GM21447 (cell line): ENCODE results near the gene BCAP29.
"Not testable (repeated sequence)": the region's sequence is repeated elsewhere in the genome, so short reads cannot be mapped to it uniquely, and the experiment has no call there.

Experiments used
- ATAC-seq: cut with Tn5 transposase; IDR thresholded peaks from one replicate; pipeline ENCODE4 v1.9.1; 2021; ENCODE audit not compliant: unreplicated experiment

Gene BCAP29, protein sequence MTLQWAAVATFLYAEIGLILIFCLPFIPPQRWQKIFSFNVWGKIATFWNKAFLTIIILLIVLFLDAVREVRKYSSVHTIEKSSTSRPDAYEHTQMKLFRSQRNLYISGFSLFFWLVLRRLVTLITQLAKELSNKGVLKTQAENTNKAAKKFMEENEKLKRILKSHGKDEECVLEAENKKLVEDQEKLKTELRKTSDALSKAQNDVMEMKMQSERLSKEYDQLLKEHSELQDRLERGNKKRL

DNA sequence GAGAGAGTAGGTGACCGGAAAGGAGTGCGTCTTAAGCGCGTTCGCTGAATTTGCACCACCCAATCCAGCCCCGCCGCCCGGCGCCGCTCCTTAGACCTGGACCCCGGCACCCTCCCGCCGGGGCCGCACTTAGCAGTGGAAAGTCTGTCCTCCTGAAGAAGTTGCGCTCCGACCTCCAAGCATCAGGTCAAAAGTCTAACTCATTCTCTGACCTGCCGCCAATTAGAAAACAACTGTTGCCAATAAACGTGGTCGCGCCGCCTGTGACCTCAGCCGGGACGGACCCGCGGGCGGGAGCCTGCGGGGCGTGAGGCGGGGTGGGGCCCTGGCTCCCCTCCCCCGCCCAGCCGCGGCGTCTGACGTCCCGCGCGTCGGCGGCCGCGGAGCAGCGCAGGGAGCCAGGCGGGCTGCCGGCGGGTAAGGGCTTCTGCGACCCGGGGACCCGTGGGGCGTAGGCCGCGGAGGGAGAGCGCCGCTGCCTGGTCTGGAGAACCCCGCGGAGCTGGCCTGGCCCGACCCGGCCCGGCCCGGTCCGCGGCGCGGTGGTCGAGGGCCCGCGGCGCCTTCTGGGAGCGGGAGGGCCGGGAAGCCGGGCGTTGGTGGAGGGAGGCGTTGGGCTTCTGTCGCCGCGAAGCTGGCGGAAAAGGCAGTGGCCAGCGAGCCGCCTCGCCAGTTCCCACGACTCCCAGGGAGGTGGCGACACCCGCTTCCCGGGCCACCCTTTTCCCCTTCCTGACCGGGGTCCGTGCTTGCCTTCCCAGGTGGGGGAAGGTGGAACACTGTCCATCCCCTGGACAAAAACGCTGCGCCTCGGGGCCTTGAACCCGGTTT is at the start of gene BCAP29:
BCAP29 (plus strand) TSS at position 362 of the 831 bp plus-strand sequence. CDS start 527 bp downstream, outside the sequence.
- peak; percentile 84 for ATAC-seq

DNA sequence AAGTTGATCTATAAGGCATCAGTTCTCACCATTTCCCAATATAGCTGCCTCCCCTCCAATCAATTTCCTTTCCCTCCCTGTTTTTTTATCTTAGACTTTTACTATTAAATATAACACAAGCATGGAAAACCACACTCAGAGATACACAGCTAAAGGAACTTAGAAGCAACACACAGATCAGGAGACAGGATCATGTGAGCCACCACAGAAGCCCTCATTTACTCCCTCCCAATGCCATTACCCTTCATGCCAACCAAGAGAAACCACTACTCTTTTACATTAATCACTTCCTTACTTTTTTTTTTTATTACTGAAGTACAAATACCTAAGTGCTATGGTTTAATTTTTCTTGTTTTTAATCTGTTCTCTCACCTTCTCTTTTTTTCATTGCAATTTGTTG is 49.3 kb upstream of the BCAP29 start:
- no peak for ATAC-seq

DNA sequence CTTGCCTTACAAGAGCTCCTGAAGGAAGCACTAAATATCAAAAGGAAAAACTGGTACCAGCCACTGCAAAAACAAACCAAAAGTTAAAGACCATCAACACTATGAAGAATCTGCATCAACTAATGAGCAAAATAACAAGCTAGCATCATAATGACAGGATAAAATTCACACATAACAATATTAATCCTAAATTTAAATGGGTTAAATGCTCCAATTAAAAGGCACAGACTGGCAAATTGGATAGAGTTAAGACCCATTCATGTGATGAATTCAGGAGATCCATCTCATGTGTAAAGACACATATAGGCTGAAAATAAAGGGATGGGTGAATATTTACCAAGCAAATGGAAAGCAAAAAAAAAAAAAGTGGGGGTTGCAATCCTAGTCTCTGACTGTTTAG is 45.9 kb upstream of the BCAP29 start:
- no peak for ATAC-seq

DNA sequence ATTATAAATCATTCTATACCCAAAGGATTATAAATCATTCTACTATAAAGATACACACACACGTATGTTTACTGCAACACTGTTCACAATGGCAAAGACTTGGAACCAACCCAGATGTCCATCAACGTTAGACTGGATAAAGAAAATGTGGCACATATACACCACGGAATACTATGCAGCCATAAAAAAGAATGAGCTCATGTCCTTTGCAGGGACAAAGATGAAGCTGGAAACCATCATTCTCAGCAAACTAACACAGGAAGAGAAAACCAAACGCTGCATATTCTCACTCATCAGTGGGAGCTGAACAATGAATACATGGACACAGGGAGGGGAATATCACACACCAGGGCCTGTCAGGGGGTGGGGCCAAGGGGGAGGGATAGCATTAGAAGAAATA is 42.8 kb upstream of the BCAP29 start:
- not testable (repeated sequence) for ATAC-seq

DNA sequence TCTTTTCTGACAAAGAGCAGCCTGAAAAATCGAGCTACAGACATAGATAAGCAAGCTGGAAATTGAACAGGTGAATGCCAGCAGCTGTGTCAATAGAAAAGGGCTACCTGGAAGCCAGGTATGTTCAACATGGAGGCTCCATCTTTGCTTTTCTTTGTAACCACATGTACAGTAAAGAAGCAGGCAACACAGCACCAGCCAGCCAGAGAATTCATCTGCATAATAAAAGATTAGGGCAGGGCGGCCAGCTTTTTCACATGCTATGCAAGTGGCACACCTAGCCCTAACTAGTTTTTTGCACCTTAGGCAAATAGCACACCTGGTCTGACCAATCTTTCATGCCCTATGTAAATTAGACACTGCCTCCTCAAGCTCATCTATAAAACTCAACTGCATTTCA is 42.0 kb upstream of the BCAP29 start:
- ATAC-seq: no peak

DNA sequence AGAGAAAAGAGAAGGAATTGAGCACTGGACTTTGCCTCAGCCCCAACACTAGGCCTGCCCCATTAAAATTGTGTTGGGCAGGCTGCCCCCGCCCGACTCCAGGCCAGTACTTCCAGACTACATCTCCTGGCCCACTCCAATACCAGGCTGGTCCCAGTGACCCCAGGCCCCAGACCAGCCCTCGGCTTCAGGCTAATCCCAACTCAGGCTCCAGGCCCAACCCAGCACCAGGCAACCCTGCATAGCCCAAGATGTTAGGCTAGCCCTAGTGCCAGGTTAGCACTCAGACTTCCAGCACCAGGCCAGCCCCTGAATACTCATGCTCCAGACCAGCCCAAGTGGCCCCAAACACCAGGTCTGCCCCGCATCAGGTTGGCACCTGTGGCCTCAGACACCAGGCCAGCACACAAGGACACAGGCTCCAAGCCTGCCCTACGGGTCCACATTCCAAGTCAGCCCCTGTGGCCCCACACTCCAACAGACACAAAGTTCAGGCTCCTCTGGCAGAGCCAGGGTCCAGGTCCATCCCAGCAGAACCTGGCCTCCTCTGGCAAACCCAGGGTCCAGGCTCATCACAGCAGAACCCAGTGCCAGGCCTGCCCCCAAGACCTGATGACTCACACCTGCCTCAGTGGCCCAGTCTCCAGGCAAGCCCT is 36.6 kb upstream of the BCAP29 start:
- no peak for ATAC-seq

DNA sequence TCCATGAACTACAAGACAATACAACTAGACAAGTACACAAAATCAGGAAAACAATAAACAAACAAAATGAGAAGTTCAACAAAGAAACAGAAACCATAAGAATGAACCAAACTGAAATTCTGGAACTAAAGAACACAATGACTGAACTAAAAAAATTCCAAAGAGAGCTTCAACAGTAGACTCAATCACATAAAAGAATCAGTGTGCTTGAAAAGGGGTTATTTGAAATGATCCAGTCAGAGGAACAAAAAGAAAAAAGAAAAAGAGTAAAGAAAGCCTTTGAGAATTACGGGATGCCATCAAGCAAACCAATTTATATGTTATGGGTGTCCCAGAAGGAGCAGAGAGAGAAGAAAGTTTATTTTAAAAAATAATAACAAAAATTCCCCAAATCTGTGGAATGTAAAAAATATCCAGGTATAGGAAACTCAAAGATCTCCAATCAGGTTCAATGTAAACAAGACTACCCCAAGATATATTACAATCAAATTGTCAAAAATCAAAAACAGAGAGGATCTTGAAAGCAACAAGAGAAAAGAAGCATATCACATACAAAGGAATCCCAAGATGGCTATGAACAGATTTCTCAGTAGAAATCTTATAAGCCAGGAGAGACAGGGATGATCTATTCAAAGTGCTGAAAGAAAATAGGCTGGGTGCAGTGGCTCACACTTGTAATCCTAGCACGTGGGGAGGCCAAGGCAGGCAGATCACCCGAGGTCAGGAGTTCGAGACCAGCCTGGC is 35.0 kb upstream of the BCAP29 start:
- no peak for ATAC-seq

DNA sequence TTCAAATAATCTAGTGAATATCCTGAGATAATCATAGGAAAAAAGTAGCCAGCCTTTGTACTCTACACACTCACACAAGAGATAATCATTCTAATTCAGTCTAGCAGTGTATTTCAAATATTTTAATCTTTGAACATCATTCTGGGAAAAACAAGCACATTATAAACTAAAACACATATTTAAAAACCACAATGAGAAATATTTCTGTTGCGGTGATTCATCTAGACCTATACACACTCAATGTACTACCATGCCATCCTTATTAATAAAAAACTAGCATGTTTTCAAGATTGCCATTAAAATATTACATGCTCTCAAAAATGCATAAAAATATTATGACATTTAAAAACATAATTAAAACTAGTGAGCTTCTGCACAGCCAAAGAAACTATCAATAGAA is 28.1 kb upstream of the BCAP29 start:
- ATAC-seq: no peak

DNA sequence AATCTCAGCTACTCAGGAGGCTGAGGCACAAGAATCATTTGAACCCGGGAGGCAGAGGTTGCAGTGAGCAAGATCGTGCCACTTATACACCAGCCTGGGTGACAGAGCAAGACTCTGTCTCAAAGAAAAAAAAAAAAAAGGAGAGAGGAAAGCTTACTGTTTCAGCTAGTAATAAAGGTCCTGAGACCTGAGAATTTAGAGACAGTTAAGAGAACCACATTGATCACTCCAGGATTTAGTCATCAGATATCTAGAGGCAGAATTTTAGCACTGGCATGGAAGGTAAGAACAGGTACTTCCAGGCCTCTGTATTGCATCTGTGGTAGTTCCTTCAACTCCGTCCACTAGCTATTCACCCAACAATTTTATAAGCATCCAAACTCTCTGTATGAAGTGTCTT is 24.2 kb upstream of the BCAP29 start:
- ATAC-seq: no peak

DNA sequence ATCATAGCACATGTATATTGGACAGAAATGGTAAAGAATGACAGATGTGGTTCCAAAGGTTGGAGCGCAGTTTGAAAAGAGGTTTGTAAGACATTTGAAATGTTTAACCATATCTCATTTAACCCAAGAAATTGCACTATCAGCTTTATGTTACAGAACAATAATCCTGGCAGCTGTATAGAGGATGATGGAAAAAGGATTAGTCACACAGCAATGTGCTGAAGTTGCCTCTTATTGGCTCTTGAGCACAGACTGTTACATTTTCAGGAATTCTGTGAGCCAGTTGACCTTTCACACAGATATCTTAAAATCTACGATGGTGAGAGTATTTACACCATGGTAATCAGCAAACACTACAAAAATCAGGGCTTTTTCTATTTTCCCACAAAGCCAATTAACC is 20.2 kb upstream of the BCAP29 start:
- no peak for ATAC-seq

DNA sequence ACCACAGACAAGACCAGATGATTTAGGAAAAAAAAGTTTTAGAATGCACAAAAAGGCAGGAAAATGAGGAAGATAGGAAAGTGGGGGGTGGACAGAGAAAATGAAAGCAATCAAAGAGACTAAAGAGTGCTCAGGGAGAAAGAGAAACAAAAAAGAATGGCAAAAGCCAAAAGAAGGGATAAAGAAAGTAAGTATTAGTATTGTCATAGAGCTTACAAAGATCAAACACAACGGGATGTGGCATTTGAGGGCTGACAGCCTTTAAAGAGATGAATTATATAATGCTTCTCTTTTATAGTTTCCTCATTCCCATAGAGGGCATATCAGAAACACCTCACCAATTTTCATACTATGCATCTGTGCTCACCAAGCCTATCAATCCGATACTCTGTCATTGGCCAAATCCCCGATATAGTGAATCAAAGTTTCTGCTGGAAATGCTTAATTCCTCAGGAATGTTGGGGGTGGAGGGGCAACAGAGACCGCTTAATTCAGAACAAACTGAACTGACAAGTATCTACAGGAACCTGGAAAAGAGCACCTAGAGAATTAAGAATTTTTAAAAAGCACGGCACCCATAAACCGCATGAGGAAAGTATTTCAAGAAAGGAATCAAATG is 19.0 kb upstream of the BCAP29 start:
- no peak for ATAC-seq

DNA sequence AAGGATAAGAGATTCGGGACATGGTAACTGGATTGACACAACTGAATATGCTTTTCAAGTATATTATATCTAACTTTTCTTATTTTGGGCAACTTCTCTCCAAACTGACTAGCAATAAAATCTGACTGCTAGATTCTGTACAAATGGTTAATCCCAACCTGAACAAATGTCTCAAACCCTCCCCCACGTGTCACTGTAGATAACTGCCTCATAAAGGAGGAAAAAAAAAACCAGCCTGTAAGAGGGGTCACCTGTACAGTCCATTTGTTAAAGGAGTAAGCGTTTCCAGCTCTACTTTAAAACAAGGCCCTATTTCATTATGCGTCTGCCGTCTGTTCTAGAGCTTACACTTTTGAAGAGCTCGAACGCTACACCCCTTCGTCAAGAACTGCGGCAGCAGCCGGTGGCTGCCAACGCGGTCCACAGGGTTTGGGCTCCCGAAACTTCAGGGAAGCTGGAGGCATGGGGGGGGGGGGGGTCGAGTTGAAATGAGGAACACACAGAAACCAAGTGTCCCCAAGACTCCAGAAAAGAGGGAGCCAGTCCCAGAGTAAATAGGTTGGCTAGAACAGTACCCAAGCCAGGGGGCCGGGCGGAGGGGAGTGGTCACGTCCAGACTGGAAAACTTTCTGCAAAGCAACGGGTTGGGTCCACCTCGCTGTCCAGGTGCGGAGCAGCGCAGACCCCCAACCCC is 16.8 kb upstream of the BCAP29 start:
- ATAC-seq: peak; percentile 51

DNA sequence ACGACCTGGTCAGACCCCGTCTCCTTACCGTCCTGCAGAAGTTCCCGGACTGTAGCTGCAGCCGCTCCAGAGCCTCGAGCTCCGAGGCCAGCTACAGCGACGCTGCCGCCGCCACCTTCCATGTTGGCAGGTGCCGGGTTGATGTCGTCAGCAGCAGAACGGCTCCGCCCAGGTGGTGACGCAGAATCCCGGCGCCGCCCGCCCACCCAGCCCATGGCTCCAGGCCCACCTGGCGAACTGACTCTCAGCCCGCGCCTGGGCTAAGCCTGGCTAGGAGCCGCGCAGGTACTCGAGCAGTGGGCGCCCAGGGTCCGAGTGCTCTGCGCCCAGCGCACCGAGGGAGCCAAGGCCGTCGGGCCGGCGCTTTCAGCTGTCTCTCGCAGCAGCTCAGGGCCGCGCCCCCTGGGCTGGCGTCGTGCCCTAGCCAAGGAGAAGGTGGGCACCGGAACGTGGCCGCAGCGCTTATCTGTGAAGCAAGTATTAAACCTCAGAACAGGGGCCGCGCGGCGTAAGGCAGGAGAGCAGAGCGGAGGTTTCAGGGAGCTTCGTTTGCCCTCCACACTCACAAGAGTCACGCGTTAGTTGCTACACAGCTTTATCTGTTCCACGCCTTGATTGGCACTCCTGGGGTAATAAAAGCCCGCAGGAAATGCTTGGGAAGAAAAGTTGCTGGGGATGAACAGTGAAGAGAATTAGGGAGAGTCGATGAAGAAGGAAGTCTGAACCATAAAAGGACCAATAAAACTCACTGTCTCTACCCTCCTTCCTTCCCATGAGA is 16.1 kb upstream of the BCAP29 start, which contains the start of the genes COG5 and DUS4L:
COG5 (minus strand) TSS at position 146 of the 778 bp plus-strand sequence; CDS start at position 122, 24 bp downstream.
DUS4L (plus strand) TSS at position 197 of the 778 bp plus-strand sequence. CDS start 3,100 bp downstream, outside the sequence.
- ATAC-seq: peak; percentile 96

DNA sequence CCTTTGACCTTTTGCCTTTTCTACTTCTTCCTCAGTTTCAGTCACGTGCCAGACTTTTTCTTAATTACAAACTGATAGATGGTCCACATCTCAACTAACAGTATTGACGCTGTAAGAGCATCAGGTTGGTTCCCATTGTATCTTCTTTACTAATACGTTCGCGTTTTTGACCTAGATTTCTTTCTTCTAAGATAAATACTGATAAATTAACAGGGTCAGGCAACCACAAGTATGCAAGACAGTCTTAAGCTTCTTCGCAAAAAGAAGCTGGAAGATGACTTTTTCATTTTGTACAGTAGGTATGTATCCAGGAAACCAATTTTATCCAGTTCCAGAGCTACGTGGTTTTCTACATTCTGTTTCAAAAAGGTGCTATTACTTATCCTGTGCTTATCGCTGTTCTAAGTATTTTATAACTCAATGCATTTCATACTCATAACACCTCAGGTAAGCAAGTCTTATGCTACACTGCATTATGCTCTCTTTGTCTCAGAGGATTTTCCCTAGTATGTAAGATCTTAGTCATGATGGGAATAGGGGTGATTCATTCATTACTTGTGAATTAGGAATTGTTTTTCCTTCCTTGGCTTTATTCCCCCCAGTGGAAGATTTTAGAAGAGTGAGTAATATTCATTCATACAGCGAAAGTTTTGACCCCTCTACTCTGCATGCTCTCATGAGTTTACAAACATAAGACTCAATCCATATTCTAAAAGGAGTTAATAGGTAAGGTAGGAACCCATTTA is 15.3 kb upstream of the BCAP29 start:
- no peak for ATAC-seq

DNA sequence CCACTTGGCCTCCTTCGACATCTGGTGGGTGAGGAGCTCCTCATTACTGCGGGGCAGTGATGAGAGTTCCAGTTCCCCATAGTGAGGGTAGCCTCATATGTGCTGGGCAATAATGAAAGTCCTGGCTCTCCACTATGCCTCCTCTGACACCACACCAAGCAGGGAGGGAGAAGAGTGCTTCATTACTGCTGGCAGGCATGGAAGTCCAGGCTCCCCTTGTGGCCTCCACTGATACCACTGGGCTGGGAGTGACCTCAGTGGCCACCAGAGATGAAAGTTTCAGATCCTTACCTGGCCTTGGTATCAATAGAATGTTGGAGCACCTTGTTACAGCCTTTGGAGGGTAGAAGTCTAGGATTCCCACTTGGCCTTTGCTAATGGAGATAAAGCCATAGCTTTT is 9.7 kb upstream of the BCAP29 start:
- ATAC-seq: no peak

DNA sequence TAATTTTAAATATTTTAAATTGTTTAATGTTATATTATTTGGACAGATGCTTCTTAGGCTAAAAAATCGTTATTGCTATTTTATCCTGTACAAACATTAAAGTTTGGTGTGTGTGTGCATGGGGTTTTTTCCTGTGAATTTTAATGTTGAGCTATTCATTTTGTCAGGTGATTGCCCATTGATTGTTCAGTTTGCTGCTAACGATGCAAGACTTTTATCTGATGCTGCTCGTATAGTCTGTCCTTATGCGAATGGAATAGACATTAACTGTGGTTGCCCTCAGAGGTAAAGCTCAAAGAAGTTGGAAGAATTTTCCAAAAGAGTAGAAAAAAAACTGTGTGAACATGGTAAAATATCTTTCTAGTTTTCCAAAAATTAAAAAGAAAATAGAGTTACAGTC is 6.5 kb upstream of the BCAP29 start:
- no peak for ATAC-seq

DNA sequence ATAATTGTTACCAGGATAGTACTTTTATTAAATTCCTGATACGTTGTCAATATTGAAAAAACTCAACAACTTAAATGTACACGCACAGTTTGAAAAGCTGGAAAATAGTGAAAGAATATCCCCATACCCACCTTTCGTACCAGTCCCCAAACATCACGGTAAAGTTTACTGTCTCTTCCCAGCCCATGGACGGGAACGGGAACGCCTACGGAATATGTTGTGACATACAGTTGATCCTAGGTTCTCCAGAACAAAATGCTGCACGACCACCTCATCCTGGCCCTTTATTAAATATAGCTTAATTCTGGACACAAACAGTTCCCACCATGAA is 527 bp upstream of the BCAP29 start:
- ATAC-seq: no peak

DNA sequence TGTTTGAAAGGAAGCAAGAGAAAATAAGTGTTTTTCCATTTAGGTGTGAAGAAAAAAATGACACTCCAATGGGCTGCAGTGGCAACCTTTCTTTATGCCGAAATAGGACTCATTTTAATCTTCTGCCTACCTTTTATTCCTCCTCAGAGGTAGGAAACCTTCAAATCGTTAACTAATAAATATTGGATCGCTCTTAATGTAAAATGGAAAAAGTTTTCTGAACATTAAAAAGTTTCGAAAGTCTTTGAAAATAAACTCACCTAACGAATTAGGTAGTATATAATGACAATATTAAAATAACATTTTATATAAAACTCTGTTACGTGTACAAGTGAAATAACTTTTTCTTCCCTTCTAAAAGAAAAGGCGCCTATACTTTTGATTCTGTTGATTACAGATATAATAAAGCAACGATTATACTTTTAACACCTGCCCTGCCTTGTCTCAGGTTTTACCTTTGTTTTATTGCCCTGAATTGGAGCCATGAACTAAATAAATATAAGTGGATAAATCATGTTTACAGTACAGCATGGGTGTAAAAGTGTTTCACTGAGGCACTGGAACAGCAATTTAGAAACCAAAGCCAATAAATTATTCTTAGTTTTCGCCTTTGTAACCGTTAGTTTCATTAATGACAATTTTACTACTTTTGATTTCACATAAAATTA is 804 bp downstream of the BCAP29 start:
- ATAC-seq: no peak
